Activated CD4-positive, alpha-beta T cell treated with anti-CD3 and anti-CD28 coated beads for 4 hours (primary cell): ENCODE results near the gene HTR1D.
A peak's percentile ranks its signal among the peaks of the same experiment; 100 is the strongest.
"Not testable (repeated sequence)": the region's sequence is repeated elsewhere in the genome, so short reads cannot be mapped to it uniquely, and the experiment has no call there.

ENCODE experiments used
- DNase-seq, 2 donors: peaks; one replicate each; pipeline ENCODE4 v3.0.0-alpha.2; 2020

HTR1D gene

GRCh38 chr1:23217421-23218115, at the start of gene HTR1D:
Gene HTR1D (minus strand): TSS chr1:23217502. CDS start chr1:23194219, 23,283 bp downstream.
- no peak for DNase-seq

- no peak for DNase-seq
Observed at GRCh38 chr1:23263380-23263887, 46.1 kb upstream of the HTR1D start.

- not testable (repeated sequence) for DNase-seq
Observed at GRCh38 chr1:23258082-23258481, 40.8 kb upstream of the HTR1D start.

GRCh38 chr1:23257371-23257770, 40.1 kb upstream of the HTR1D start:
- DNase-seq, result not testable (repeated sequence)

GRCh38 chr1:23254584-23254983, 37.3 kb upstream of the HTR1D start:
- no peak for DNase-seq

- DNase-seq, result no peak
Observed at GRCh38 chr1:23251812-23252211, 34.5 kb upstream of the HTR1D start.

GRCh38 chr1:23249787-23250454, 32.6 kb upstream of the HTR1D start:
- no peak for DNase-seq

GRCh38 chr1:23247276-23247675, 30.0 kb upstream of the HTR1D start:
- no peak for DNase-seq

- no peak for DNase-seq
Observed at GRCh38 chr1:23246274-23246673, 29.0 kb upstream of the HTR1D start.

- no peak for DNase-seq
Observed at GRCh38 chr1:23244256-23244761, 27.0 kb upstream of the HTR1D start.

- DNase-seq, result no peak
Observed at GRCh38 chr1:23242414-23242813, 25.1 kb upstream of the HTR1D start.

GRCh38 chr1:23239638-23240295, 22.5 kb upstream of the HTR1D start:
- DNase-seq, result no peak

- DNase-seq, result no peak
Observed at GRCh38 chr1:23238565-23238964, 21.3 kb upstream of the HTR1D start.

- DNase-seq, result no peak
Observed at GRCh38 chr1:23237508-23237907, 20.2 kb upstream of the HTR1D start.

GRCh38 chr1:23227806-23228205, 10.5 kb upstream of the HTR1D start:
- DNase-seq, result no peak

- DNase-seq, result no peak
Observed at GRCh38 chr1:23224739-23225648, 7.7 kb upstream of the HTR1D start.

- not testable (repeated sequence) for DNase-seq
Observed at GRCh38 chr1:23223963-23224362, 6.7 kb upstream of the HTR1D start.

GRCh38 chr1:23223490-23223951, 6.2 kb upstream of the HTR1D start:
- not testable (repeated sequence) for DNase-seq

GRCh38 chr1:23222742-23223141, 5.4 kb upstream of the HTR1D start:
- no peak for DNase-seq

GRCh38 chr1:23222331-23222730, 5.0 kb upstream of the HTR1D start:
- no peak for DNase-seq

GRCh38 chr1:23221107-23221506, 3.8 kb upstream of the HTR1D start:
- DNase-seq, result no peak

GRCh38 chr1:23216771-23217420, 406 bp downstream of the HTR1D start:
- peak; percentile 4 to 11 for DNase-seq
